B cell (primary cell): ENCODE measurements around the gene PTCSC3. TPM values are rescaled to one million over a fixed set of nuclear protein-coding genes. Genes with fewer than 3 reads are reported as not detected.

Source experiments
- ATAC-seq: fragments of 200-7000 bp; cut with Tn5 transposase; one replicate; pipeline ENCODE4 v1.10.0; 2021; ENCODE audit warnings: low read depth, mild to moderate bottlenecking, moderate number of reproducible peaks, moderate library complexity
- CTCF ChIA-PET: fragments of 350-600 bp; sonication (Branson Sonifier 250); formaldehyde crosslinking; loops from one replicate; lab custom pipeline; 2021; ENCODE audit warnings: antibody characterized with exemption, inconsistent platforms; lab: Charles Lee
- POLR2A ChIA-PET: fragments of 350-600 bp; sonication (Branson Sonifier 250); formaldehyde crosslinking; loops from one replicate; lab custom pipeline; 2021; ENCODE audit warnings: antibody characterized with exemption; lab: Charles Lee
- DNase-seq: peaks from one replicate; pipeline ENCODE4 v3.0.0; 2013
- H2AFZ ChIP-seq: 2 replicates; pipeline ENCODE4 v1.6.1; 2012; ENCODE audit warnings: mild to moderate bottlenecking, low read depth, low read length; ENCODE audit not compliant: insufficient read depth, poor library complexity, severe bottlenecking
- H3K27ac ChIP-seq, 2 donors: 1 replicate in 1 of 2; 2 replicates in 1 of 2; pipeline ENCODE4 v1.5.1; 2012 to 2013; ENCODE audit warnings: low read length in 2 of 2, mild to moderate bottlenecking in 2 of 2, moderate library complexity in 1 of 2
- H3K27me3 ChIP-seq, 4 experiments: fragments of 200-600 bp in 1 of 4; sonication (generic) in 1 of 4; replicated peaks in 1 of 4; 1 replicate in 2 of 4; 2 replicates in 2 of 4; pipeline versions ENCODE4 v1.6.1 to v1.7.0; 2013 to 2016; ENCODE audit warnings: low read length in 3 of 4, mild to moderate bottlenecking in 2 of 4, mixed read lengths in 1 of 4, moderate library complexity in 1 of 4; ENCODE audit not compliant: insufficient read depth in 4 of 4, control insufficient read depth in 3 of 4; ENCODE audit errors: control extremely low read depth in 1 of 4
- H3K36me3 ChIP-seq, 2 experiments: replicated peaks in 1 of 2; 1 replicate in 1 of 2; 2 replicates in 1 of 2; pipeline versions ENCODE4 v1.6.1 to v1.7.1; 2013; ENCODE audit warnings: low read length in 1 of 2; ENCODE audit not compliant: insufficient read depth in 2 of 2, control insufficient read depth in 1 of 2; ENCODE audit errors: control extremely low read depth in 1 of 2, extremely low read depth in 1 of 2
- H3K4me1 ChIP-seq, 2 donors: fragments of 200-600 bp in 1 of 2; sonication (generic) in 1 of 2; 1 replicate in 1 of 2; 2 replicates in 1 of 2; pipeline versions ENCODE4 v1.5.1 to v1.6.1; 2013 to 2017; ENCODE audit warnings: low read length in 2 of 2; ENCODE audit not compliant: control insufficient read depth in 2 of 2, insufficient read depth in 2 of 2
- H3K4me2 ChIP-seq: replicated peaks from 2 replicates; pipeline ENCODE3; 2012; ENCODE audit warnings: mild to moderate bottlenecking, low read depth, low read length; ENCODE audit not compliant: poor library complexity, severe bottlenecking
- H3K4me3 ChIP-seq, 5 experiments: fragments of 200-600 bp in 1 of 5; sonication (generic) in 1 of 5; 1 replicate in 3 of 5; 2 replicates in 2 of 5; pipeline versions ENCODE4 v1.5.1 to v1.7.0; 2011 to 2016; ENCODE audit warnings: low read length in 4 of 5, mild to moderate bottlenecking in 4 of 5, low read depth in 2 of 5, control low read depth in 1 of 5, moderate library complexity in 1 of 5; ENCODE audit not compliant: insufficient read depth in 1 of 5; ENCODE audit errors: control extremely low read depth in 1 of 5, extremely low read depth in 1 of 5
- H3K79me2 ChIP-seq: fragments of 200-600 bp; sonication (generic); one replicate; pipeline ENCODE4 v1.6.0; 2016; ENCODE audit warnings: low read length; ENCODE audit not compliant: control insufficient read depth, insufficient read depth
- H3K9ac ChIP-seq: fragments of 200-600 bp; sonication (generic); 2 replicates; pipeline ENCODE4 v1.6.1; 2017; ENCODE audit warnings: mild to moderate bottlenecking, low read length, moderate library complexity
- H3K9me3 ChIP-seq, 3 donors: one replicate each; pipeline versions ENCODE4 v1.6.1 to v1.7.1; 2013; ENCODE audit warnings: low read length in 2 of 3; ENCODE audit not compliant: control insufficient read depth in 2 of 3, insufficient read depth in 1 of 3; ENCODE audit errors: control extremely low read depth in 1 of 3
- H4K20me1 ChIP-seq: 2 replicates; pipeline ENCODE4 v1.6.0; 2012; ENCODE audit warnings: mild to moderate bottlenecking, low read length; ENCODE audit not compliant: insufficient read depth, control insufficient read depth, poor library complexity, severe bottlenecking
- H3K27ac Mint-ChIP-seq: one replicate; pipeline ENCODE4 v1.8.0; 2021; ENCODE audit warnings: mixed read lengths
- H3K27me3 Mint-ChIP-seq: one replicate; pipeline ENCODE4 v1.8.0; 2021; ENCODE audit warnings: mixed read lengths
- H3K4me1 Mint-ChIP-seq: one replicate; pipeline ENCODE4 v1.8.0; 2021; ENCODE audit warnings: mixed read lengths
- H3K4me3 Mint-ChIP-seq: one replicate; pipeline ENCODE4 v1.8.0; 2021; ENCODE audit warnings: mixed read lengths
- H3K9me3 Mint-ChIP-seq: one replicate; pipeline ENCODE4 v1.8.0; 2022; ENCODE audit warnings: mixed read lengths; ENCODE audit not compliant: insufficient read depth
- EZH2 ChIP-seq: IDR thresholded peaks from 2 replicates; pipeline ENCODE4 v1.6.1; 2012; ENCODE audit warnings: borderline replicate concordance, low read depth, mild to moderate bottlenecking, moderate library complexity, low read length; ENCODE audit not compliant: insufficient read depth, poor library complexity, severe bottlenecking
- WGBS: methylation state at CpG from one replicate; pipeline ENCODE4 v1.1.5; 2013; ENCODE audit warnings: missing lambda C conversion rate; ENCODE audit not compliant: insufficient coverage; 5-methylcytosine and 5-hydroxymethylcytosine counted together
- intact Hi-C: fragments of 100-400 bp; cut with micrococcal nuclease; formaldehyde crosslinking; loops from one replicate; pipeline ENCODE4 v1.10.0; 2022
- polyA plus RNA-seq: library from polyadenylated mRNA; depleted of rRNA; stranded (reverse); fragments of >200 nt; gene quantifications from 2 replicates; pipeline ENCODE4 v1.2.3, GENCODE V29; 2012
- total RNA-seq, 2 donors: library from RNA; stranded (reverse); fragments of 120-200 nt in 1 of 2; gene quantifications; 1 replicate in 1 of 2; 2 replicates in 1 of 2; pipeline versions ENCODE4 v1.2.3 to v1.2.4, GENCODE V29; 2013 to 2022
- TF ChIP-seq, protein P1 (sequence below): fragments of 200-600 bp; IDR thresholded peaks from one replicate; pipeline ENCODE4 v1.8.0; 2022; ENCODE audit warnings: antibody characterized with exemption, mild to moderate bottlenecking

PTCSC3 gene
- total and polyA plus RNA-seq, 2 donors (not counting 1 experiment from before 2014, with no cell fraction given): not detected

DNA sequence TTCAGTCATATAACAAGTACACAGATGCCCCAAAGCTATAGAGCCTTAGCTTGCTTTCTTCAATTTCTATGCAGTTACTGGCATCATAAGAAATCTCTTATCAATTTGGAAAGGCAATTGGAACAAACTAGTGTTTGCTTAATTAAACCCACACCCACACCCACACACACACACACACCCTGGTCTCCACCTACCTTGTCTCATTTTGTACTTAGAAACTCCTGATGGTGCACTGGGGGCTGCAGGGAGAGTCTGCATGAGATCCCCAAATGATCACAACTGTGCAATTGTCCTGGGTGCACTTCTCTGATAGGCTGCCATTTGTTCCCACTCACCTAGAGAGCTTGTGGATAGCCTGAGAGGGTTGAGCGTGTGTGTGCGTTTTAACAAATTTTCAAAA, 40.5 kb upstream of the PTCSC3 start:
- Histone ChIP-seq H4K20me1 (no peaks in the 10 kb centered on the region), H3K4me3 (no peak overlapping the region), H3K27me3 (peaks cover 0 to 3% (median 0%) of the 10 kb centered on the region in 4 experiments), H3K79me2 (no peaks in the 10 kb centered on the region), H2AFZ (no peak overlapping the region), H3K4me2 (no peak overlapping the region), H3K36me3 (no peaks in the 10 kb centered on the region), H3K9ac (no peak overlapping the region), H3K27ac (no peak overlapping the region), H3K9me3 (no peaks in the 10 kb centered on the region), H3K4me1 (no peaks in the 10 kb centered on the region)
- POLR2A ChIA-PET: no interaction called here
- no CpG with 5 or more reads among the region's 2 CpGs for WGBS
- CTCF ChIA-PET: no interaction called here
- no peak for DNase-seq
- Mint-ChIP-seq H3K4me3 (no peak overlapping the region), H3K27ac (no peak overlapping the region), H3K27me3 (peaks cover 8% of the 10 kb centered on the region), H3K4me1 (no peaks in the 10 kb centered on the region), H3K9me3 (no peaks in the 10 kb centered on the region)
- TF ChIP-seq, protein P1, sequence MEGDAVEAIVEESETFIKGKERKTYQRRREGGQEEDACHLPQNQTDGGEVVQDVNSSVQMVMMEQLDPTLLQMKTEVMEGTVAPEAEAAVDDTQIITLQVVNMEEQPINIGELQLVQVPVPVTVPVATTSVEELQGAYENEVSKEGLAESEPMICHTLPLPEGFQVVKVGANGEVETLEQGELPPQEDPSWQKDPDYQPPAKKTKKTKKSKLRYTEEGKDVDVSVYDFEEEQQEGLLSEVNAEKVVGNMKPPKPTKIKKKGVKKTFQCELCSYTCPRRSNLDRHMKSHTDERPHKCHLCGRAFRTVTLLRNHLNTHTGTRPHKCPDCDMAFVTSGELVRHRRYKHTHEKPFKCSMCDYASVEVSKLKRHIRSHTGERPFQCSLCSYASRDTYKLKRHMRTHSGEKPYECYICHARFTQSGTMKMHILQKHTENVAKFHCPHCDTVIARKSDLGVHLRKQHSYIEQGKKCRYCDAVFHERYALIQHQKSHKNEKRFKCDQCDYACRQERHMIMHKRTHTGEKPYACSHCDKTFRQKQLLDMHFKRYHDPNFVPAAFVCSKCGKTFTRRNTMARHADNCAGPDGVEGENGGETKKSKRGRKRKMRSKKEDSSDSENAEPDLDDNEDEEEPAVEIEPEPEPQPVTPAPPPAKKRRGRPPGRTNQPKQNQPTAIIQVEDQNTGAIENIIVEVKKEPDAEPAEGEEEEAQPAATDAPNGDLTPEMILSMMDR: no peak
- TF ChIP-seq EZH2: no peak
- intact Hi-C loops: no loop called here
- ATAC-seq: no peak

DNA sequence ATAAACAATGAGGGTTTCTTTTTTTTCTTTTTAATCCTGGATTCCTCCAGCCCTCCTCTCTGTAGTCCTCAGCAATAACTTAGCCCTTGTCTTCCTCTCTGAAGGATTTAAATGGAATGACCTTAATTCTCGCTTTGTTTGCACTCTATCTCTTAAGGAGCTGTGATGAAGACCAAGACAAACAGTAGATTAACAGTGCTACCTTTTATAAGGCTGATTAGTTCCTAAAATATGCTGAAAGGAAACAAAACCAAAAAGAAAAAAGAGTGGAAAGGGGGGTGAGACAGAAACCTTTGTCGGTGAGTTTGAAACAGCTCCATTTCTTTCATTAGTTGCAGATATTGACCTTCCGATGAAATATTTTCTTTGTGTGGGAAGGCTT, 38.7 kb upstream of the PTCSC3 start:
- peaks cover 8% of the 10 kb centered on the region for H3K27me3 Mint-ChIP-seq
- POLR2A ChIA-PET: no interaction called here
- DNase-seq (no peak), ATAC-seq (no peak)
- Histone ChIP-seq H2AFZ (no peak overlapping the region), H3K27me3 (peaks cover 0 to 3% (median 0%) of the 10 kb centered on the region in 4 experiments), H3K79me2 (no peaks in the 10 kb centered on the region), H4K20me1 (no peaks in the 10 kb centered on the region), H3K4me1 (no peaks in the 10 kb centered on the region), H3K4me2 (no peak overlapping the region), H3K4me3 (no peak overlapping the region), H3K9ac (no peak overlapping the region), H3K36me3 (no peaks in the 10 kb centered on the region), H3K9me3 (no peaks in the 10 kb centered on the region), H3K27ac (no peak overlapping the region)
- CTCF ChIA-PET: no interaction called here
- TF ChIP-seq EZH2: no peak
- TF ChIP-seq, protein P1: no peak
- H3K4me1 Mint-ChIP-seq: no peaks in the 10 kb centered on the region
- no peak overlapping the region for H3K27ac Mint-ChIP-seq
- WGBS: 70% methylated on average over 3 of the region's 3 CpGs
- H3K4me3 Mint-ChIP-seq: no peak overlapping the region
- intact Hi-C loops: no loop called here
- no peaks in the 10 kb centered on the region for H3K9me3 Mint-ChIP-seq
